GM19463 (cell line): ENCODE results near the gene FGF9.

Experiments
- ATAC-seq: cut with Tn5 transposase; IDR thresholded peaks from one replicate; pipeline ENCODE4 v1.9.1; 2021; ENCODE audit warnings: mild to moderate bottlenecking, moderate library complexity; ENCODE audit not compliant: unreplicated experiment

Gene FGF9

GRCh38 chr13:21670883-21671619, at the start of gene FGF9:
FGF9 (plus strand) TSS chr13:21671073; CDS start chr13:21671913, 840 bp downstream.
- peak; percentile 78 for ATAC-seq

- no peak for ATAC-seq
These were observed 45.5 kb upstream of the FGF9 start for GRCh38 chr13:21625366-21625765.

- no peak for ATAC-seq
These were observed 38.7 kb upstream of the FGF9 start for GRCh38 chr13:21632196-21632595.

- ATAC-seq, result no peak
These were observed 34.2 kb upstream of the FGF9 start for GRCh38 chr13:21636656-21637055.

- no peak for ATAC-seq
These were observed 33.6 kb upstream of the FGF9 start for GRCh38 chr13:21637296-21637695.

- peak; percentile 56 for ATAC-seq
These were observed 32.3 kb upstream of the FGF9 start for GRCh38 chr13:21638319-21639282.

GRCh38 chr13:21639561-21639960, 31.3 kb upstream of the FGF9 start:
- ATAC-seq, result no peak

GRCh38 chr13:21641629-21642028, 29.2 kb upstream of the FGF9 start:
- no peak for ATAC-seq

GRCh38 chr13:21657538-21657937, 13.3 kb upstream of the FGF9 start:
- ATAC-seq, result no peak

GRCh38 chr13:21659087-21659486, 11.8 kb upstream of the FGF9 start:
- no peak for ATAC-seq

- no peak for ATAC-seq
These were observed 9.6 kb upstream of the FGF9 start for GRCh38 chr13:21661097-21661909.

GRCh38 chr13:21663197-21663596, 7.7 kb upstream of the FGF9 start:
- no peak for ATAC-seq

GRCh38 chr13:21668732-21669275, 2.1 kb upstream of the FGF9 start:
- ATAC-seq, result no peak

- ATAC-seq, result peak; percentile 25
These were observed 629 bp upstream of the FGF9 start for GRCh38 chr13:21670006-21670882.

- no peak for ATAC-seq
These were observed 880 bp downstream of the FGF9 start for GRCh38 chr13:21671620-21672286.

- no peak for ATAC-seq
These were observed 1.4 kb downstream of the FGF9 start for GRCh38 chr13:21672287-21672680.

- ATAC-seq, result no peak
These were observed 2.1 kb downstream of the FGF9 start for GRCh38 chr13:21672796-21673538.

- peak; percentile 18 for ATAC-seq
These were observed 2.6 kb downstream of the FGF9 start for GRCh38 chr13:21673539-21673788.
